B cell (primary cell): ENCODE results near the gene IER2. TPM values are rescaled to one million over a fixed set of nuclear protein-coding genes. Genes with fewer than 3 reads are reported as not detected.

Experiments used
- ATAC-seq: fragments of 200-7000 bp; cut with Tn5 transposase; one replicate; pipeline ENCODE4 v1.10.0; 2021; ENCODE audit warnings: low read depth, mild to moderate bottlenecking, moderate number of reproducible peaks, moderate library complexity
- CTCF ChIA-PET: fragments of 350-600 bp; sonication (Branson Sonifier 250); formaldehyde crosslinking; loops from one replicate; lab custom pipeline; 2021; ENCODE audit warnings: antibody characterized with exemption, inconsistent platforms; lab: Charles Lee
- POLR2A ChIA-PET: fragments of 350-600 bp; sonication (Branson Sonifier 250); formaldehyde crosslinking; loops from one replicate; lab custom pipeline; 2021; ENCODE audit warnings: antibody characterized with exemption; lab: Charles Lee
- DNase-seq: peaks from one replicate; pipeline ENCODE4 v3.0.0; 2013
- H2AFZ ChIP-seq: 2 replicates; pipeline ENCODE4 v1.6.1; 2012; ENCODE audit warnings: mild to moderate bottlenecking, low read depth, low read length; ENCODE audit not compliant: insufficient read depth, poor library complexity, severe bottlenecking
- H3K27ac ChIP-seq, 2 donors: 1 replicate in 1 of 2; 2 replicates in 1 of 2; pipeline ENCODE4 v1.5.1; 2012 to 2013; ENCODE audit warnings: low read length in 2 of 2, mild to moderate bottlenecking in 2 of 2, moderate library complexity in 1 of 2
- H3K27me3 ChIP-seq, 4 experiments: fragments of 200-600 bp in 1 of 4; sonication (generic) in 1 of 4; replicated peaks in 1 of 4; 1 replicate in 2 of 4; 2 replicates in 2 of 4; pipeline versions ENCODE4 v1.6.1 to v1.7.0; 2013 to 2016; ENCODE audit warnings: low read length in 3 of 4, mild to moderate bottlenecking in 2 of 4, mixed read lengths in 1 of 4, moderate library complexity in 1 of 4; ENCODE audit not compliant: insufficient read depth in 4 of 4, control insufficient read depth in 3 of 4; ENCODE audit errors: control extremely low read depth in 1 of 4
- H3K36me3 ChIP-seq, 2 experiments: replicated peaks in 1 of 2; 1 replicate in 1 of 2; 2 replicates in 1 of 2; pipeline versions ENCODE4 v1.6.1 to v1.7.1; 2013; ENCODE audit warnings: low read length in 1 of 2; ENCODE audit not compliant: insufficient read depth in 2 of 2, control insufficient read depth in 1 of 2; ENCODE audit errors: control extremely low read depth in 1 of 2, extremely low read depth in 1 of 2
- H3K4me1 ChIP-seq, 2 donors: fragments of 200-600 bp in 1 of 2; sonication (generic) in 1 of 2; 1 replicate in 1 of 2; 2 replicates in 1 of 2; pipeline versions ENCODE4 v1.5.1 to v1.6.1; 2013 to 2017; ENCODE audit warnings: low read length in 2 of 2; ENCODE audit not compliant: control insufficient read depth in 2 of 2, insufficient read depth in 2 of 2
- H3K4me2 ChIP-seq: replicated peaks from 2 replicates; pipeline ENCODE3; 2012; ENCODE audit warnings: mild to moderate bottlenecking, low read depth, low read length; ENCODE audit not compliant: poor library complexity, severe bottlenecking
- H3K4me3 ChIP-seq, 5 experiments: fragments of 200-600 bp in 1 of 5; sonication (generic) in 1 of 5; 1 replicate in 3 of 5; 2 replicates in 2 of 5; pipeline versions ENCODE4 v1.5.1 to v1.7.0; 2011 to 2016; ENCODE audit warnings: low read length in 4 of 5, mild to moderate bottlenecking in 4 of 5, low read depth in 2 of 5, control low read depth in 1 of 5, moderate library complexity in 1 of 5; ENCODE audit not compliant: insufficient read depth in 1 of 5; ENCODE audit errors: control extremely low read depth in 1 of 5, extremely low read depth in 1 of 5
- H3K79me2 ChIP-seq: fragments of 200-600 bp; sonication (generic); one replicate; pipeline ENCODE4 v1.6.0; 2016; ENCODE audit warnings: low read length; ENCODE audit not compliant: control insufficient read depth, insufficient read depth
- H3K9ac ChIP-seq: fragments of 200-600 bp; sonication (generic); 2 replicates; pipeline ENCODE4 v1.6.1; 2017; ENCODE audit warnings: mild to moderate bottlenecking, low read length, moderate library complexity
- H3K9me3 ChIP-seq, 3 donors: one replicate each; pipeline versions ENCODE4 v1.6.1 to v1.7.1; 2013; ENCODE audit warnings: low read length in 2 of 3; ENCODE audit not compliant: control insufficient read depth in 2 of 3, insufficient read depth in 1 of 3; ENCODE audit errors: control extremely low read depth in 1 of 3
- H4K20me1 ChIP-seq: 2 replicates; pipeline ENCODE4 v1.6.0; 2012; ENCODE audit warnings: mild to moderate bottlenecking, low read length; ENCODE audit not compliant: insufficient read depth, control insufficient read depth, poor library complexity, severe bottlenecking
- H3K27ac Mint-ChIP-seq: one replicate; pipeline ENCODE4 v1.8.0; 2021; ENCODE audit warnings: mixed read lengths
- H3K27me3 Mint-ChIP-seq: one replicate; pipeline ENCODE4 v1.8.0; 2021; ENCODE audit warnings: mixed read lengths
- H3K4me1 Mint-ChIP-seq: one replicate; pipeline ENCODE4 v1.8.0; 2021; ENCODE audit warnings: mixed read lengths
- H3K4me3 Mint-ChIP-seq: one replicate; pipeline ENCODE4 v1.8.0; 2021; ENCODE audit warnings: mixed read lengths
- H3K9me3 Mint-ChIP-seq: one replicate; pipeline ENCODE4 v1.8.0; 2022; ENCODE audit warnings: mixed read lengths; ENCODE audit not compliant: insufficient read depth
- EZH2 ChIP-seq: IDR thresholded peaks from 2 replicates; pipeline ENCODE4 v1.6.1; 2012; ENCODE audit warnings: borderline replicate concordance, low read depth, mild to moderate bottlenecking, moderate library complexity, low read length; ENCODE audit not compliant: insufficient read depth, poor library complexity, severe bottlenecking
- WGBS: methylation state at CpG from one replicate; pipeline ENCODE4 v1.1.5; 2013; ENCODE audit warnings: missing lambda C conversion rate; ENCODE audit not compliant: insufficient coverage; 5-methylcytosine and 5-hydroxymethylcytosine counted together
- intact Hi-C: fragments of 100-400 bp; cut with micrococcal nuclease; formaldehyde crosslinking; loops from one replicate; pipeline ENCODE4 v1.10.0; 2022
- polyA plus RNA-seq: library from polyadenylated mRNA; depleted of rRNA; stranded (reverse); fragments of >200 nt; gene quantifications from 2 replicates; pipeline ENCODE4 v1.2.3, GENCODE V29; 2012
- total RNA-seq, 2 donors: library from RNA; stranded (reverse); fragments of 120-200 nt in 1 of 2; gene quantifications; 1 replicate in 1 of 2; 2 replicates in 1 of 2; pipeline versions ENCODE4 v1.2.3 to v1.2.4, GENCODE V29; 2013 to 2022
- TF ChIP-seq, protein P1 (sequence below): fragments of 200-600 bp; IDR thresholded peaks from one replicate; pipeline ENCODE4 v1.8.0; 2022; ENCODE audit warnings: antibody characterized with exemption, mild to moderate bottlenecking

The IER2 gene
- total and polyA plus RNA-seq, 2 donors (not counting 1 experiment from before 2014, with no cell fraction given), result 189 to 2,152 TPM

DNA sequence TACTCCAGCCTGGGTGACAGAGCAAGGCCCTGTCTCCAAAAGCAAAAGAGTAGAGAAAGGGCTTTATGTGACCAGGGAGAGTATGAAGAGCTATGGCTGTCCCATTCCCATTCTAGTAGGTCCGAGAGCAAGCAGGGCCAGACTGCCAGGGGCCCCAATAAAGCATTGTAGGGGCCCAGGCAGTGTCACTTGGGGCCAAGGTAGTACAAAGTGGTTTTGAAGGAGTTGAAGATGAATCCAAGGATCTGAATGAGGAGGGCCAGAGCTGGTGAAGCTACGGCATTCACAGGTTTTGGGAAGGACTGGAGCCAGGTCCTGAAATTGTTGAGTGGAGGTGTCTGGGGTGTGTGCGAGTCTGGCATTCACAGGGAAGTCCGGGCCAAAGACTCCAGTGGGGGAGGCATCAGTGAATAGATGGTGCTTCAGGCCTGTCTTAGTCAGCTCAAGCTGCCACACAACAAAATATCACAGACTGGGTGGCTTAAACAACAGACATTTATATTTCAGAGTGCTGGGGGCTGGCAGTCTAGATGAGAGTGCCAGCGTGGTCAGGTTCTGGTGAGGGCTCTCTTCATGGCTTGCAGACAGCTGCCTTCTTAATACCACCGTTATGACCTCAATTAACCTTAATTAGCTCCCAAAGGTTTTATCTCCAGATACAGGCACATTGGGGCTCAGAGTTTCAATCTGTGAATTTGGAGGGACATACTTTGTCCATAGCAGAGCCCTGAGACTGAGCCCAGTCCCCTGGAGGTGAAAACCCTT is 22.2 kb upstream of the IER2 start:
- ATAC-seq, result no peak
- no peak overlapping the region for H3K4me3 Mint-ChIP-seq
- no peaks in the 10 kb centered on the region for H3K36me3 ChIP-seq
- no peaks in the 10 kb centered on the region for H3K27me3 Mint-ChIP-seq
- WGBS, result 100% methylated on average over 3 of the region's 6 CpGs
- H4K20me1 ChIP-seq, result peaks cover 8% of the 10 kb centered on the region
- H3K9me3 Mint-ChIP-seq, result no peaks in the 10 kb centered on the region
- intact Hi-C loops, result no loop called here
- H3K9ac ChIP-seq, result no peak overlapping the region
- no peaks in the 10 kb centered on the region for H3K4me1 ChIP-seq
- no peak overlapping the region for H3K27ac Mint-ChIP-seq
- peaks cover 82% of the 10 kb centered on the region for H3K79me2 ChIP-seq
- no peak for DNase-seq
- peaks cover 12% of the 10 kb centered on the region for H3K4me1 Mint-ChIP-seq
- H3K9me3 ChIP-seq, result no peaks in the 10 kb centered on the region
- POLR2A ChIA-PET, result no interaction called here
- no peak overlapping the region for H2AFZ ChIP-seq
- no peak overlapping the region for H3K4me3 ChIP-seq
- TF ChIP-seq, protein P1, sequence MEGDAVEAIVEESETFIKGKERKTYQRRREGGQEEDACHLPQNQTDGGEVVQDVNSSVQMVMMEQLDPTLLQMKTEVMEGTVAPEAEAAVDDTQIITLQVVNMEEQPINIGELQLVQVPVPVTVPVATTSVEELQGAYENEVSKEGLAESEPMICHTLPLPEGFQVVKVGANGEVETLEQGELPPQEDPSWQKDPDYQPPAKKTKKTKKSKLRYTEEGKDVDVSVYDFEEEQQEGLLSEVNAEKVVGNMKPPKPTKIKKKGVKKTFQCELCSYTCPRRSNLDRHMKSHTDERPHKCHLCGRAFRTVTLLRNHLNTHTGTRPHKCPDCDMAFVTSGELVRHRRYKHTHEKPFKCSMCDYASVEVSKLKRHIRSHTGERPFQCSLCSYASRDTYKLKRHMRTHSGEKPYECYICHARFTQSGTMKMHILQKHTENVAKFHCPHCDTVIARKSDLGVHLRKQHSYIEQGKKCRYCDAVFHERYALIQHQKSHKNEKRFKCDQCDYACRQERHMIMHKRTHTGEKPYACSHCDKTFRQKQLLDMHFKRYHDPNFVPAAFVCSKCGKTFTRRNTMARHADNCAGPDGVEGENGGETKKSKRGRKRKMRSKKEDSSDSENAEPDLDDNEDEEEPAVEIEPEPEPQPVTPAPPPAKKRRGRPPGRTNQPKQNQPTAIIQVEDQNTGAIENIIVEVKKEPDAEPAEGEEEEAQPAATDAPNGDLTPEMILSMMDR, result no peak
- no peak for TF ChIP-seq EZH2
- H3K27ac ChIP-seq, result no peak overlapping the region
- CTCF ChIA-PET, result interaction anchor here (0.6 to 1.6 kb wide), 4 partner anchors 126 to 461 kb away, joined by 3 to 7 read pairs (median 4); no protein-coding TSS in a partner anchor
- no peaks in the 10 kb centered on the region for H3K27me3 ChIP-seq
- H3K4me2 ChIP-seq, result no peak overlapping the region

DNA sequence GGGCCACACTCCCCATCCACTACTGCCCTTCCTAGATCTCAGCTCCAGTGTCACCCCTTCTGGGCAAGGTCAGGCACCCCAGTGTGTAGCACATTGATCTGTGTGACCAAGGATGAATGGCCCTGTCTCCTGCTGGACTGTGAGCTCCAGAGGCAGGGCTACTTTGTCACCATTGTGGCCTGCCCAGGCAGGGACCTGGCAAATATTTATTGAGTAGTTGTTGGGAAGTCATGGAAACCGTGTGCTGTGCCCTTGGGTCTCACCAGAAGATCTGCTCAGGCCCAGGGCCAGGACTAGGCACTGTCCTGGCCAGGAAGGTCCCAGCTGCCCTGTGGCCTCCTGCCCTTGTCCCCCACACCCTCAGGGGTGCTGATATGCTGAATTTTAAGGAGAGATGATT is 21.6 kb upstream of the IER2 start:
- H3K79me2 ChIP-seq, result peaks cover 82% of the 10 kb centered on the region
- Mint-ChIP-seq H3K27ac (no peak overlapping the region), H3K4me1 (peaks cover 12% of the 10 kb centered on the region), H3K27me3 (no peaks in the 10 kb centered on the region), H3K4me3 (no peak overlapping the region), H3K9me3 (no peaks in the 10 kb centered on the region)
- H4K20me1 ChIP-seq, result peaks cover 8% of the 10 kb centered on the region
- POLR2A ChIA-PET, result no interaction called here
- no peaks in the 10 kb centered on the region for H3K9me3 ChIP-seq
- no peak overlapping the region for H3K4me2 ChIP-seq
- H3K27ac ChIP-seq, result no peak overlapping the region
- TF ChIP-seq EZH2, result no peak
- TF ChIP-seq, protein P1, result no peak
- CTCF ChIA-PET, result interaction anchor here (1.0 to 1.5 kb wide), 3 partner anchors 67 to 461 kb away, joined by 3 to 4 read pairs (median 3); no protein-coding TSS in a partner anchor
- no peaks in the 10 kb centered on the region for H3K36me3 ChIP-seq
- no peak for ATAC-seq
- intact Hi-C loops, result no loop called here
- no peak for DNase-seq
- H3K27me3 ChIP-seq, result no peaks in the 10 kb centered on the region
- H3K9ac ChIP-seq, result no peak overlapping the region
- 80% methylated on average over 1 of the region's 1 CpG for WGBS
- H3K4me3 ChIP-seq, result no peak overlapping the region
- H3K4me1 ChIP-seq, result no peaks in the 10 kb centered on the region
- no peak overlapping the region for H2AFZ ChIP-seq
